Measurements from ENCODE around the gene PRKD1. TPM values are rescaled to one million over a fixed set of nuclear protein-coding genes. Genes with fewer than 3 reads are reported as not detected.
"Not testable (repeated sequence)": the region's sequence is repeated elsewhere in the genome, so short reads cannot be mapped to it uniquely, and the experiment has no call there.

Gene PRKD1
- total RNA-seq, 4 donors from 2014 or later = 3.0 to 5.4 (median 3.6) TPM

GRCh38 chr14:29709490-29709889 is 218.2 kb downstream of the PRKD1 start:
- Histone ChIP-seq H3K9me3 (no peaks in the 10 kb centered on the region), H3K4me1 (no peaks in the 10 kb centered on the region), H3K36me3 (no peaks in the 10 kb centered on the region), H3K27me3 (no peaks in the 10 kb centered on the region), H3K4me3 (no peak overlapping the region), H3K27ac (no peak overlapping the region)
- no peak for DNase-seq (ENCODE audit: low spot score in 2 of 2)
- no peak for TF ChIP-seq POLR2A (IDR thresholded peaks at IDR 0.05)

GRCh38 chr14:29706700-29707099 is 220.9 kb downstream of the PRKD1 start:
- no peak for DNase-seq (ENCODE audit: low spot score in 2 of 2)
- no peak for TF ChIP-seq CTCF (IDR thresholded peaks at IDR 0.05)
- no peak for TF ChIP-seq EP300 (IDR thresholded peaks at IDR 0.05)
- TF ChIP-seq POLR2A (IDR thresholded peaks at IDR 0.05) = no peak
- TF ChIP-seq POLR2AphosphoS5 (IDR thresholded peaks at IDR 0.05) = no peak
- Histone ChIP-seq H3K9me3 (no peaks in the 10 kb centered on the region), H3K4me3 (no peak overlapping the region), H3K27me3 (no peaks in the 10 kb centered on the region), H3K4me1 (no peaks in the 10 kb centered on the region), H3K36me3 (no peaks in the 10 kb centered on the region), H3K27ac (no peak overlapping the region)
- WGBS = 94% methylated on average over 1 of the region's 1 CpG

- TF ChIP-seq POLR2A (IDR thresholded peaks at IDR 0.05) = no peak
- no peak for TF ChIP-seq POLR2AphosphoS5 (IDR thresholded peaks at IDR 0.05)
- TF ChIP-seq CTCF (IDR thresholded peaks at IDR 0.05) = no peak
- no peak for TF ChIP-seq EP300 (IDR thresholded peaks at IDR 0.05)
- 82% methylated on average over 1 of the region's 1 CpG for WGBS
- Histone ChIP-seq H3K36me3 (no peaks in the 10 kb centered on the region), H3K4me3 (no peak overlapping the region), H3K9me3 (no peaks in the 10 kb centered on the region), H3K27me3 (no peaks in the 10 kb centered on the region), H3K27ac (no peak overlapping the region), H3K4me1 (no peaks in the 10 kb centered on the region)
- no peak for DNase-seq (ENCODE audit: low spot score in 2 of 2)
Measured at GRCh38 chr14:29705801-29706200, 221.8 kb downstream of the PRKD1 start.

GRCh38 chr14:29689597-29689996 is 238.1 kb downstream of the PRKD1 start:
- not testable (repeated sequence) for H3K4me1 ChIP-seq; H3K4me3 ChIP-seq; H3K9me3 ChIP-seq; H3K27me3 ChIP-seq; H3K27ac ChIP-seq; DNase-seq (ENCODE audit: low spot score in 2 of 2); H3K36me3 ChIP-seq
- 78% methylated on average over 2 of the region's 2 CpGs for WGBS

GRCh38 chr14:29687866-29688265 is 239.8 kb downstream of the PRKD1 start:
- Histone ChIP-seq H3K36me3 (no peaks in the 10 kb centered on the region), H3K4me1 (no peaks in the 10 kb centered on the region), H3K4me3 (no peak overlapping the region), H3K9me3 (no peaks in the 10 kb centered on the region), H3K27ac (no peak overlapping the region), H3K27me3 (no peaks in the 10 kb centered on the region)
- no peak for TF ChIP-seq EP300 (IDR thresholded peaks at IDR 0.05)
- TF ChIP-seq POLR2AphosphoS5 (IDR thresholded peaks at IDR 0.05) = no peak
- TF ChIP-seq POLR2A (IDR thresholded peaks at IDR 0.05) = no peak
- TF ChIP-seq CTCF (IDR thresholded peaks at IDR 0.05) = no peak
- WGBS = 55% methylated on average over 2 of the region's 2 CpGs
- no peak for DNase-seq (ENCODE audit: low spot score in 2 of 2)

GRCh38 chr14:29687071-29687765 is 240.4 kb downstream of the PRKD1 start:
- 95% methylated on average over 5 of the region's 5 CpGs for WGBS
- H3K27ac ChIP-seq = no peak overlapping the region
- TF ChIP-seq CTCF (IDR thresholded peaks at IDR 0.05) = no peak
- TF ChIP-seq POLR2A (IDR thresholded peaks at IDR 0.05) = no peak
- TF ChIP-seq EP300 (IDR thresholded peaks at IDR 0.05) = no peak
- no peak for TF ChIP-seq POLR2AphosphoS5 (IDR thresholded peaks at IDR 0.05)

More at GRCh38 chr14:29687071-29687765, 240.4 kb downstream of the PRKD1 start:
- Histone ChIP-seq H3K27me3 (no peaks in the 10 kb centered on the region), H3K4me1 (no peaks in the 10 kb centered on the region), H3K36me3 (no peaks in the 10 kb centered on the region), H3K9me3 (no peaks in the 10 kb centered on the region), H3K4me3 (no peak overlapping the region)
- no peak for DNase-seq (ENCODE audit: low spot score in 2 of 2)
